Measurements from ENCODE around the gene SLC2A9. TPM values are rescaled to one million over a fixed set of nuclear protein-coding genes. Genes with fewer than 3 reads are reported as not detected.

SLC2A9 gene
- total RNA-seq, 4 donors from 2014 or later: 0.19 to 0.89 (median 0.62) TPM

- Histone ChIP-seq H3K27me3 (no peaks in the 10 kb centered on the region), H3K4me3 (no peak overlapping the region), H3K27ac (no peak overlapping the region), H3K9me3 (no peaks in the 10 kb centered on the region), H3K36me3 (no peaks in the 10 kb centered on the region), H3K4me1 (peaks cover 0 to 4% of the 10 kb centered on the region in 2 donors)
- ATAC-seq (no peak), DNase-seq (no peak)
- no peak for TF ChIP-seq POLR2A (IDR thresholded peaks at IDR 0.05)
- TF ChIP-seq, protein P1, sequence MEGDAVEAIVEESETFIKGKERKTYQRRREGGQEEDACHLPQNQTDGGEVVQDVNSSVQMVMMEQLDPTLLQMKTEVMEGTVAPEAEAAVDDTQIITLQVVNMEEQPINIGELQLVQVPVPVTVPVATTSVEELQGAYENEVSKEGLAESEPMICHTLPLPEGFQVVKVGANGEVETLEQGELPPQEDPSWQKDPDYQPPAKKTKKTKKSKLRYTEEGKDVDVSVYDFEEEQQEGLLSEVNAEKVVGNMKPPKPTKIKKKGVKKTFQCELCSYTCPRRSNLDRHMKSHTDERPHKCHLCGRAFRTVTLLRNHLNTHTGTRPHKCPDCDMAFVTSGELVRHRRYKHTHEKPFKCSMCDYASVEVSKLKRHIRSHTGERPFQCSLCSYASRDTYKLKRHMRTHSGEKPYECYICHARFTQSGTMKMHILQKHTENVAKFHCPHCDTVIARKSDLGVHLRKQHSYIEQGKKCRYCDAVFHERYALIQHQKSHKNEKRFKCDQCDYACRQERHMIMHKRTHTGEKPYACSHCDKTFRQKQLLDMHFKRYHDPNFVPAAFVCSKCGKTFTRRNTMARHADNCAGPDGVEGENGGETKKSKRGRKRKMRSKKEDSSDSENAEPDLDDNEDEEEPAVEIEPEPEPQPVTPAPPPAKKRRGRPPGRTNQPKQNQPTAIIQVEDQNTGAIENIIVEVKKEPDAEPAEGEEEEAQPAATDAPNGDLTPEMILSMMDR (IDR thresholded peaks at IDR 0.05 in 4 of 5, conservative IDR thresholded peaks at IDR 0.05 in 1 of 5): no peak
- intact Hi-C loops (cut with DNase I; ENCODE audit: low total_unique reads) (no loop called here), in situ Hi-C loops (cut with MboI; ENCODE audit: low sequenced_read_pairs in 4 of 4) (no loop called here)
Measured at GRCh38 chr4:10051517-10052135, 30.3 kb upstream of the SLC2A9 start.

- Histone ChIP-seq H3K27ac (no peak overlapping the region), H3K4me3 (no peak overlapping the region), H3K9me3 (no peaks in the 10 kb centered on the region), H3K36me3 (no peaks in the 10 kb centered on the region), H3K27me3 (no peaks in the 10 kb centered on the region), H3K4me1 (peaks cover 0 to 4% of the 10 kb centered on the region in 2 donors)
- no peak for TF ChIP-seq POLR2A (IDR thresholded peaks at IDR 0.05)
- TF ChIP-seq, protein P1 (IDR thresholded peaks at IDR 0.05 in 4 of 5, conservative IDR thresholded peaks at IDR 0.05 in 1 of 5): no peak
- in situ Hi-C loops (cut with MboI; ENCODE audit: low sequenced_read_pairs in 4 of 4) (no loop called here), intact Hi-C loops (cut with DNase I; ENCODE audit: low total_unique reads) (no loop called here)
- no peak for DNase-seq
- ATAC-seq: no peak
Measured at GRCh38 chr4:10050721-10051120, 29.4 kb upstream of the SLC2A9 start.

- Histone ChIP-seq H3K27me3 (no peaks in the 10 kb centered on the region), H3K27ac (no peak overlapping the region), H3K36me3 (no peaks in the 10 kb centered on the region), H3K4me3 (no peak overlapping the region), H3K9me3 (no peaks in the 10 kb centered on the region), H3K4me1 (peaks cover 0 to 4% of the 10 kb centered on the region in 2 donors)
- DNase-seq (no peak), ATAC-seq (no peak)
- intact Hi-C loops (cut with DNase I; ENCODE audit: low total_unique reads): no loop called here
- in situ Hi-C loops (cut with MboI; ENCODE audit: low sequenced_read_pairs in 4 of 4): no loop called here
- no peak for TF ChIP-seq POLR2A (IDR thresholded peaks at IDR 0.05)
- TF ChIP-seq, protein P1 (IDR thresholded peaks at IDR 0.05 in 4 of 5, conservative IDR thresholded peaks at IDR 0.05 in 1 of 5): no peak
Measured at GRCh38 chr4:10050261-10050661, 29.0 kb upstream of the SLC2A9 start.

DNA sequence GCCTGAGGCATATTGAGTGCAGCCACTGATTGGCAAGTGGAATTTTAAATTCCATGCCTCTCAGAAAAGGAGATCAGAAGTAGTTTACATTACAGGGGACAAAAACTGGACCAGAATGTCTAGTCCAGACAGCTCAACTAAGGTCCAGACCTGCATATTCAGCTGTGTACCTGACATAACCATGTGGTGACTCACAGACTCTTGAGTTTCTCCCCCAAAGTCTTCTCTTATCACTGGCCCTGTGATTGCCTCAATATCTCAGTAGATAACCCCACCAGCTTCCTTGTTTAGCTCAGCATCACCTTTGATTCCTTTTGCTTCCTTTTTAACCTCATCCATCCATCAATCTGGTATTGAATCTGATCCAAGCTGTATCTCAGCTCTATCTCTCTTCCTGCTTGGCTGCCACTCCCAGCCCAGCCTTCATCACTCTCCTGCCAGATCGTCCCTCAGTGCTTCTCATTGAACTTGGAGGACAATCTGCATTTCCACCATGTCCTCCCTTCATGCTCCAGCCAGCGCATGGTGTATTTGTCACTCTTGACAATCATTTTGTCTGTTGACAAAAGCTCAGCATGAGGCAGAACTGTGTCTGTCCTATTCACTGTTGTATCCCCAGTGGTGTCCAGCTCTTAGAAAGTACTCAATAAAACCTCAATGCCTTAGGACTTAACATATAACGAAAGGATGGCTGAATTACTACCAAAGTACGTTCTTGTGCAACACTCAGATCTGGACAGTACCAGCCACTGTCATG, 27.8 kb upstream of the SLC2A9 start:
- in situ Hi-C loops (cut with MboI; ENCODE audit: low sequenced_read_pairs in 4 of 4): no loop called here

More for the DNA sequence above, 27.8 kb upstream of the SLC2A9 start:
- no peaks in the 10 kb centered on the region for H3K27me3 ChIP-seq
- H3K4me1 ChIP-seq: no peaks in the 10 kb centered on the region
- H3K4me3 ChIP-seq: no peak overlapping the region
- H3K36me3 ChIP-seq: no peaks in the 10 kb centered on the region
- no peak for ATAC-seq
- no peaks in the 10 kb centered on the region for H3K9me3 ChIP-seq
- H3K27ac ChIP-seq: no peak overlapping the region
- no peak for DNase-seq
- intact Hi-C loops (cut with DNase I; ENCODE audit: low total_unique reads): no loop called here
- TF ChIP-seq, protein P1 (IDR thresholded peaks at IDR 0.05 in 4 of 5, conservative IDR thresholded peaks at IDR 0.05 in 1 of 5): no peak
- no peak for TF ChIP-seq POLR2A (IDR thresholded peaks at IDR 0.05)

Data from gastrocnemius medialis (tissue), 4 donors.